Measurements from ENCODE around the gene CNKSR3. TPM values are rescaled to one million over a fixed set of nuclear protein-coding genes. Genes with fewer than 3 reads are reported as not detected.

The CNKSR3 gene
- total RNA-seq, 4 donors from 2014 or later, result 10.4 to 23.9 (median 19.6) TPM

DNA sequence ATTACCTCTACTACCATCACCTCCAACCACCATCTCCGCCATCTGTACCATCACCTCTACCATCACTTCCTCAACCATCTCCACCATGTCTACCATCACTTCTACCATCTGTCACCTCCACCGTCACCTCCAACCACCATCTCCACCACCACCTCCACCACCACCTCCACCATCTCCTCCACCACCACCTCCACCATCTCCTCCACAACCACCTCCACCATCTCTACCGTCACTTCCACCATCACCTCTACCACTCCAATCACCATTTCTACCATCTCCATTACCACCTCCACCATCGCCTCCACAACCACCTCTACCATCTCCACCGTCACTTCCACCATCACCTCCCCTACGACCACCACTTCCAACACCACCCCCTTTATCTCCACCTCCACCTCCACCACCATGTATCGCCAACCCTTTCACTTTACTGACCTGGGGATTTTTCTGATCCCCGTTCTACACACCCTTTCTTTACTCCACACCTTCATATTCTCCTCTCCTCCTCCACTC lies 156.2 kb downstream of the CNKSR3 start:
- 91% methylated on average over 8 of the region's 8 CpGs for WGBS
- H3K36me3 ChIP-seq, result no peaks in the 10 kb centered on the region
- no peaks in the 10 kb centered on the region for H3K9me3 ChIP-seq
- H3K4me1 ChIP-seq, result no peaks in the 10 kb centered on the region
- H3K27me3 ChIP-seq, result no peaks in the 10 kb centered on the region
- intact Hi-C loops (cut with DNase I), result no loop called here
- TF ChIP-seq, protein P1, sequence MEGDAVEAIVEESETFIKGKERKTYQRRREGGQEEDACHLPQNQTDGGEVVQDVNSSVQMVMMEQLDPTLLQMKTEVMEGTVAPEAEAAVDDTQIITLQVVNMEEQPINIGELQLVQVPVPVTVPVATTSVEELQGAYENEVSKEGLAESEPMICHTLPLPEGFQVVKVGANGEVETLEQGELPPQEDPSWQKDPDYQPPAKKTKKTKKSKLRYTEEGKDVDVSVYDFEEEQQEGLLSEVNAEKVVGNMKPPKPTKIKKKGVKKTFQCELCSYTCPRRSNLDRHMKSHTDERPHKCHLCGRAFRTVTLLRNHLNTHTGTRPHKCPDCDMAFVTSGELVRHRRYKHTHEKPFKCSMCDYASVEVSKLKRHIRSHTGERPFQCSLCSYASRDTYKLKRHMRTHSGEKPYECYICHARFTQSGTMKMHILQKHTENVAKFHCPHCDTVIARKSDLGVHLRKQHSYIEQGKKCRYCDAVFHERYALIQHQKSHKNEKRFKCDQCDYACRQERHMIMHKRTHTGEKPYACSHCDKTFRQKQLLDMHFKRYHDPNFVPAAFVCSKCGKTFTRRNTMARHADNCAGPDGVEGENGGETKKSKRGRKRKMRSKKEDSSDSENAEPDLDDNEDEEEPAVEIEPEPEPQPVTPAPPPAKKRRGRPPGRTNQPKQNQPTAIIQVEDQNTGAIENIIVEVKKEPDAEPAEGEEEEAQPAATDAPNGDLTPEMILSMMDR (IDR thresholded peaks at IDR 0.05), result no peak
- no peak overlapping the region for H3K4me3 ChIP-seq
- no peak overlapping the region for H3K27ac ChIP-seq (replicated peaks in 1 of 4)
- DNase-seq (ENCODE audit: extremely low spot score), result no peak

DNA sequence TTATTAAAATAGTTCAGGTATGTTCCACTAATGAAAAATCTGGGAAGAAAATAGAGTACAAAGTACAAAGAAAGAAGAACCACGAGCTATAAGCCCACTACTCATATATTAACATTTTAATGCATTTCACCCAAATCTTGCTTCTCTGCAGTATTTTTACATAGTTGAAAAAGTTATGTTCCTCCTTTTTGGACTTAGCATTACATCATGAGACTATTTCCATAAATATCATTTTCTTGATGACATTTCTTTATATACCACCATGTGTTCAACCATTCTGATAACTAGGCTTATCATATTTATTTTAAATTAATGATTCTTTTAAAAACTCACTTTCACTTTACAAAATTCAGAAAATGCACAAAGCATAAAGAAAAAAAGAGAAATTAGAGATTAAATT lies 156.9 kb downstream of the CNKSR3 start:
- Histone ChIP-seq H3K4me1 (no peaks in the 10 kb centered on the region), H3K36me3 (no peaks in the 10 kb centered on the region), H3K4me3 (no peak overlapping the region), H3K9me3 (no peaks in the 10 kb centered on the region), H3K27ac (replicated peaks in 1 of 4) (no peak overlapping the region), H3K27me3 (no peaks in the 10 kb centered on the region)
- DNase-seq (ENCODE audit: extremely low spot score), result no peak
- TF ChIP-seq EP300 (IDR thresholded peaks at IDR 0.05), result no peak
- no peak for TF ChIP-seq POLR2A (IDR thresholded peaks at IDR 0.05; ENCODE audit: low read depth)
- TF ChIP-seq, protein P1 (IDR thresholded peaks at IDR 0.05), result no peak
- TF ChIP-seq POLR2AphosphoS5 (IDR thresholded peaks at IDR 0.05), result no peak
- intact Hi-C loops (cut with DNase I), result no loop called here
- 90% methylated on average over 1 of the region's 1 CpG for WGBS

DNA sequence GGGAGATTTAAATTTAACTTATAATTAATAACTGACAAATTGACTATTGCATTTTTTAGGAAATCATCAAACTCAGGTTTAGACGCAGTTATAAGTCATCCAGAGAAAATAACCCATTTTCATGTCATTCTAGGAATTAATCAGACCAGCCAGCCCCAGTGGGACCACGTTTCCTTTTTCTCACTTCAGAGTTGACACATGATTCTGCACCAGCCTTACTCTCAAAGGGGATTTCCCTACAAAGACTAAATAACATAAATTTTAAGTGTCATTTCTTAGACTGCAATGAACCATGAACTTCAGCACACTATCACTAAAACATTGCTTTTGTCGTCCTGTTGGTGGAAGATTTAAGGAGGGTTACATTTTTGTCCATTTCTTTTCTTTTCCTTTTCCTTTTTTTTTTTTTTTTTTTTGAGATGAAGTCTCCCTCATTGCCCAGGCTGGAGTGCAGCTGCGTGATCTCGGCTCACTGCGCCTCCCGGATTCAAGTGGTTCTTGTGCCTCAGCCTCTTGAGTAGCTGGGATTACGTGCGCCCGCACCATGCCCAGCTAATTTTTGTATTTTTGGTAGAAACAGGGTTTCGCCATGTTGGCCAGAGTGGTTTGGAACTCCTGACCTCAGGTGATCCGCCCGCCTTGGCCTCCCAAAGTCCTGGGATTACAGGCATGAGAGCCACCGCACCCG lies 157.4 kb downstream of the CNKSR3 start:
- WGBS, result 91% methylated on average over 15 of the region's 15 CpGs

DNA sequence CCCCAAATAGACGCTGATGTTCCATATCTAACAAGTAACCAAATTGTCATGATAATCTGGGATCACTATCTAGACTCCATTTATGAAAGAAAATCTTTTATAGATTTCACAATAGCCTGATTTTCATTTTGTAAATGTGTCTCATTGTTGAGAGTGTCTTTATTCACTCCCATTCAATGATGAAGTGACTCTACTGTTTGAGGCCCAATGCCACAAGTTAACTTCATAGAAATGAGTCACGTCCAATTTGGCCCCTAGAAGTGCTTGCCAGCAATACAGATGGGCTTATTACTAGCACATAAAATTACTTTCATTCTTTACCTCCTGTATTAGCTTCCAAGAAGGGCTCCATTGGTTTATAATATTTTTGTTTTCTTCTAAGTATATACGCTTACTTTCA lies 160.2 kb downstream of the CNKSR3 start:
- no peaks in the 10 kb centered on the region for H3K9me3 ChIP-seq
- 91% methylated on average over 3 of the region's 3 CpGs for WGBS
- no peaks in the 10 kb centered on the region for H3K36me3 ChIP-seq
- no peaks in the 10 kb centered on the region for H3K27me3 ChIP-seq
- intact Hi-C loops (cut with DNase I), result no loop called here
- H3K27ac ChIP-seq (replicated peaks in 1 of 4), result no peak overlapping the region
- no peak for DNase-seq (ENCODE audit: extremely low spot score)
- H3K4me3 ChIP-seq, result no peak overlapping the region
- TF ChIP-seq POLR2AphosphoS5 (IDR thresholded peaks at IDR 0.05) (no peak), POLR2A (IDR thresholded peaks at IDR 0.05; ENCODE audit: low read depth) (no peak), EP300 (IDR thresholded peaks at IDR 0.05) (no peak)
- TF ChIP-seq, protein P1 (IDR thresholded peaks at IDR 0.05), result no peak
- no peaks in the 10 kb centered on the region for H3K4me1 ChIP-seq

More for the DNA sequence above, 157.4 kb downstream of the CNKSR3 start:
- Histone ChIP-seq H3K4me3 (no peak overlapping the region), H3K27ac (replicated peaks in 1 of 4) (no peak overlapping the region), H3K27me3 (no peaks in the 10 kb centered on the region), H3K9me3 (no peaks in the 10 kb centered on the region), H3K4me1 (no peaks in the 10 kb centered on the region), H3K36me3 (no peaks in the 10 kb centered on the region)
- TF ChIP-seq POLR2AphosphoS5 (IDR thresholded peaks at IDR 0.05), result no peak
- no peak for TF ChIP-seq EP300 (IDR thresholded peaks at IDR 0.05)
- TF ChIP-seq, protein P1 (IDR thresholded peaks at IDR 0.05), result no peak
- no peak for TF ChIP-seq POLR2A (IDR thresholded peaks at IDR 0.05; ENCODE audit: low read depth)
- DNase-seq (ENCODE audit: extremely low spot score), result no peak
- intact Hi-C loops (cut with DNase I), result no loop called here

DNA sequence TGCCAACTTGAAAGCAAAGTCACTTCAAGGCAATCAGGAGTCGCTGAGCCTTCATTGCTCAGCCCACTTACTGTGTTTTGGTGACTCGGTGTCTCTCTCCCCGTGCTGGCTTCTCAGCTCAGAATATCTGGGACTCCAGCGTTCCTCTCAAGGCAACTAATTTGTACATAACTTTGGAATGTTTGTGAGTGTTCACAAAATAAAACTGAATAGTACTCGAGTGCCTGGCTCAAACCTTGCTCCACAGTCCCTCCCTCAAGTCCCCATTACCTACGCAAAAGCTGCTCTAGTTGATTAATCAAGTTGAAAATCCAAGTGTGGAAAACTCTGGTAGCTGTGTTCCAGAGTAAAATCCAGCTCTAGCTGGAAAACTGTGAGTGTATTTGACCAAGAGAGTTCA lies 162.5 kb downstream of the CNKSR3 start:
- H3K9me3 ChIP-seq, result no peaks in the 10 kb centered on the region
- H3K36me3 ChIP-seq, result no peaks in the 10 kb centered on the region
- H3K27ac ChIP-seq (replicated peaks in 1 of 4), result no peak overlapping the region
- no peaks in the 10 kb centered on the region for H3K27me3 ChIP-seq
- H3K4me3 ChIP-seq, result no peak overlapping the region
- TF ChIP-seq EP300 (IDR thresholded peaks at IDR 0.05) (no peak), POLR2AphosphoS5 (IDR thresholded peaks at IDR 0.05) (no peak), POLR2A (IDR thresholded peaks at IDR 0.05; ENCODE audit: low read depth) (no peak)
- TF ChIP-seq, protein P1 (IDR thresholded peaks at IDR 0.05), result no peak
- intact Hi-C loops (cut with DNase I), result no loop called here
- 95% methylated on average over 5 of the region's 6 CpGs for WGBS
- no peaks in the 10 kb centered on the region for H3K4me1 ChIP-seq
- peak; percentile 87 for DNase-seq (ENCODE audit: extremely low spot score)
